GM12878 (cell line): Measurements from ENCODE around the gene B3GAT1. TPM values are rescaled to one million over a fixed set of nuclear protein-coding genes. Genes with fewer than 3 reads are reported as not detected.

ENCODE experiments used
- ATAC-seq: fragments of 200-7000 bp; cut with Tn5 transposase; 3 replicates; pipeline ENCODE4 v1.9.1; 2020; ENCODE audit warnings: mild to moderate bottlenecking, moderate library complexity
- BruUV-seq: library from RNA; stranded (reverse); fragments of 400-500 nt; replicated peaks from 2 replicates; lab custom pipeline; 2021; lab: Mats Ljungman, UMichigan
- CTCF ChIA-PET: fragments of 300-600 bp; sonication (Branson Sonifier 250); formaldehyde crosslinking; extraction: SDS; loops from one replicate; lab custom pipeline; 2021; ENCODE audit warnings: inconsistent platforms; lab: Yijun Ruan, JAX
- POLR2A ChIA-PET: fragments of 350-600 bp; formaldehyde crosslinking; extraction: SDS; loops from one replicate; lab custom pipeline; 2021; ENCODE audit warnings: inconsistent platforms; lab: Charles Lee
- RAD21 ChIA-PET: fragments of 300-600 bp; sonication (Branson Sonifier 250); formaldehyde crosslinking; loops from one replicate; lab custom pipeline; 2023; ENCODE audit warnings: antibody characterized with exemption; ENCODE audit not compliant: unreplicated experiment; lab: Charles Lee
- SMC1A ChIA-PET: fragments of 300-600 bp; sonication (Branson Sonifier 250); formaldehyde crosslinking; loops from one replicate; lab custom pipeline; 2023; ENCODE audit not compliant: unreplicated experiment, uncharacterized antibody; lab: Charles Lee
- DNase-seq: peaks from one replicate; pipeline ENCODE4 v3.0.0-alpha.2; 2011; ENCODE audit warnings: low read depth, low spot score
- FAIRE-seq: peaks from 3 replicates; lab custom pipeline; 2011; peaks lifted over from hg19 to GRCh38; lab: Jason Lieb, UNC
- H2AFZ ChIP-seq: 2 replicates; pipeline ENCODE4 v1.6.0; 2011; ENCODE audit warnings: low read depth, low read length, control low read depth; ENCODE audit not compliant: control insufficient read depth
- H3K27ac ChIP-seq: 2 replicates; pipeline ENCODE4 v1.5.1; 2011; ENCODE audit warnings: control low read depth; ENCODE audit not compliant: control insufficient read depth, insufficient read depth
- H3K27me3 ChIP-seq, 2 experiments: replicated peaks in 1 of 2; 2 replicates each; pipeline versions ENCODE4 v1.6.0 to v1.6.1; 2011; ENCODE audit warnings: low read length in 1 of 2; ENCODE audit not compliant: control insufficient read depth in 2 of 2, insufficient read depth in 2 of 2
- H3K36me3 ChIP-seq, 2 experiments: 2 replicates each; pipeline ENCODE4 v1.5.1; 2011; ENCODE audit warnings: low read length in 1 of 2; ENCODE audit not compliant: control insufficient read depth in 2 of 2, insufficient read depth in 2 of 2
- H3K4me1 ChIP-seq: 2 replicates; pipeline ENCODE4 v1.6.1; 2011; ENCODE audit warnings: mild to moderate bottlenecking, low read length, moderate library complexity, mixed read lengths; ENCODE audit not compliant: control insufficient read depth, insufficient read depth
- H3K4me2 ChIP-seq: 2 replicates; pipeline ENCODE4 v1.6.0; 2011; ENCODE audit warnings: control low read depth; ENCODE audit not compliant: control insufficient read depth, insufficient read depth
- H3K4me3 ChIP-seq: fragments of 200-600 bp; sonication (generic); 2 replicates; pipeline ENCODE4 v1.5.1; 2016
- H3K79me2 ChIP-seq: 2 replicates; pipeline ENCODE4 v1.6.0; 2011; ENCODE audit warnings: low read length; ENCODE audit not compliant: control insufficient read depth, insufficient read depth
- H3K9ac ChIP-seq: 2 replicates; pipeline ENCODE4 v1.8.0; 2011; ENCODE audit warnings: low read length, control low read depth, mixed read lengths; ENCODE audit not compliant: control insufficient read depth, insufficient read depth
- H3K9me3 ChIP-seq: replicated peaks from 3 replicates; pipeline ENCODE4 v1.5.1; 2011; ENCODE audit warnings: mild to moderate bottlenecking, low read length; ENCODE audit not compliant: control insufficient read depth, insufficient read depth
- H4K20me1 ChIP-seq: 2 replicates; pipeline ENCODE4 v1.6.0; 2011; ENCODE audit not compliant: control insufficient read depth, insufficient read depth
- ATF7 ChIP-seq: fragments of 450-650 bp; IDR thresholded peaks from 2 replicates; pipeline ENCODE4 v1.6.1; 2016; ENCODE audit warnings: low read depth, mild to moderate bottlenecking
- BHLHE40 ChIP-seq, 2 experiments: fragments of 450-650 bp in 1 of 2; IDR thresholded peaks; 2 replicates each; pipeline ENCODE4 v1.6.1; 2011 to 2017; ENCODE audit warnings: low read depth in 2 of 2, borderline replicate concordance in 1 of 2, improper control_type of control experiment in 1 of 2, low read length in 1 of 2, mild to moderate bottlenecking in 1 of 2
- ESRRA ChIP-seq: IDR thresholded peaks from 2 replicates; pipeline ENCODE4 v1.6.1; 2012; ENCODE audit warnings: mild to moderate bottlenecking, low read length, improper control_type of control experiment
- FOXK2 ChIP-seq: fragments of 450-650 bp; IDR thresholded peaks from 2 replicates; pipeline ENCODE4 v1.6.1; 2017; ENCODE audit warnings: mild to moderate bottlenecking, moderate library complexity
- HDAC2 ChIP-seq: fragments of 200-600 bp; sonication (generic); IDR thresholded peaks from 2 replicates; pipeline ENCODE4 v1.6.1; 2017
- JUNB ChIP-seq: IDR thresholded peaks from 2 replicates; pipeline ENCODE4 v1.6.1; 2016; ENCODE audit warnings: antibody characterized with exemption, mild to moderate bottlenecking
- POLR2AphosphoS2 ChIP-seq: IDR thresholded peaks from 2 replicates; pipeline ENCODE4 v1.6.1; 2011; ENCODE audit warnings: low read depth, mild to moderate bottlenecking, low read length, improper control_type of control experiment, moderate library complexity
- POU2F2 ChIP-seq: IDR thresholded peaks from 3 replicates; pipeline ENCODE4 v1.6.1; 2011; ENCODE audit warnings: low read depth, mild to moderate bottlenecking, low read length, borderline replicate concordance
- RB1 ChIP-seq: fragments of 450-650 bp; formaldehyde crosslinking; IDR thresholded peaks from 2 replicates; pipeline ENCODE4 v1.6.1; 2017; ENCODE audit warnings: mild to moderate bottlenecking, borderline replicate concordance
- SMC3 ChIP-seq: IDR thresholded peaks from 2 replicates; pipeline ENCODE4 v1.6.1; 2011; ENCODE audit warnings: low read length, improper control_type of control experiment, borderline replicate concordance
- SUPT20H ChIP-seq: IDR thresholded peaks from 2 replicates; pipeline ENCODE4 v1.6.1; 2011; ENCODE audit warnings: low read depth, mild to moderate bottlenecking, low read length, moderate library complexity, borderline replicate concordance; ENCODE audit not compliant: control insufficient read depth
- TCF3 ChIP-seq: IDR thresholded peaks from 2 replicates; pipeline ENCODE4 v1.6.1; 2012; ENCODE audit warnings: low read depth, mild to moderate bottlenecking, low read length, borderline replicate concordance; ENCODE audit not compliant: insufficient read depth
- WGBS: methylation state at CpG from one replicate; pipeline ENCODE4 v1.1.6; 2016; ENCODE audit warnings: low lambda C conversion rate; ENCODE audit not compliant: insufficient replicate concordance, insufficient coverage; ENCODE audit errors: missing lambda C conversion rate; 5-methylcytosine and 5-hydroxymethylcytosine counted together
- in situ Hi-C: fragments of 300-500 bp; cut with MboI; formaldehyde crosslinking; loops from 9 replicates; pipeline ENCODE4 v1.14.3; 2018; ENCODE audit warnings: mixed read lengths
- intact Hi-C: fragments of 100-400 bp; cut with micrococcal nuclease; formaldehyde crosslinking; loops from one replicate; pipeline ENCODE4 v1.14.2; 2022; ENCODE audit not compliant: unreplicated experiment
- polyA plus RNA-seq, 11 experiments: library from polyadenylated mRNA; depleted of rRNA in 4 of 11; unstranded in 6 of 11; stranded (reverse) in 5 of 11; fragments of >200 nt; fragmentation: Nextera tagmentation in 4 of 11; fragmentation: Illumina TruSeq in 1 of 11; extraction: Ambion mirVana in 4 of 11; extraction: Trizol in 1 of 11; gene quantifications; 1 replicate in 1 of 11; 2 replicates in 10 of 11; pipeline versions ENCODE4 v1.2.1 to v1.2.3, GENCODE V29; 2011 to 2016; ENCODE audit warnings: inconsistent platforms in 2 of 11, missing spikeins in 2 of 11, low read depth in 1 of 11
- total RNA-seq, 4 experiments: library from RNA; depleted of rRNA in 3 of 4; stranded (reverse); fragments of >200 nt in 3 of 4; fragmentation: Illumina TruSeq in 1 of 4; extraction: Trizol in 1 of 4; gene quantifications; 2 replicates each; pipeline versions ENCODE4 v1.2.1 to v1.2.3, GENCODE V29; 2013 to 2021
- TF ChIP-seq, protein P1 (sequence below): IDR thresholded peaks from 2 replicates; pipeline ENCODE4 v1.6.1; 2011; ENCODE audit warnings: borderline replicate concordance, low read depth, mild to moderate bottlenecking, moderate library complexity, low read length; ENCODE audit not compliant: insufficient read depth, poor library complexity, severe bottlenecking
- TF ChIP-seq, protein P2 (sequence below): fragments of 450-650 bp; IDR thresholded peaks from 2 replicates; pipeline ENCODE4 v1.6.1; 2017; ENCODE audit warnings: mild to moderate bottlenecking
- TF ChIP-seq, protein P3 (sequence below): fragments of 450-650 bp; formaldehyde crosslinking; IDR thresholded peaks from 2 replicates; pipeline ENCODE4 v1.4.0; 2020; ENCODE audit warnings: mild to moderate bottlenecking, moderate library complexity
- TF ChIP-seq, protein P4 (sequence below): fragments of 450-650 bp; IDR thresholded peaks from 2 replicates; pipeline ENCODE4 v1.6.1; 2017; ENCODE audit warnings: borderline replicate concordance
- TF ChIP-seq, protein P5 (sequence below): IDR thresholded peaks from 2 replicates; pipeline ENCODE4 v1.6.1; 2012; ENCODE audit warnings: low read depth, low read length, improper control_type of control experiment

Gene B3GAT1
- total and polyA plus RNA-seq, 10 of the 15 experiments (the other 5 are each of a cell fraction or from before 2014, with no cell fraction given) = 0.05 TPM; not detected in 9

DNA sequence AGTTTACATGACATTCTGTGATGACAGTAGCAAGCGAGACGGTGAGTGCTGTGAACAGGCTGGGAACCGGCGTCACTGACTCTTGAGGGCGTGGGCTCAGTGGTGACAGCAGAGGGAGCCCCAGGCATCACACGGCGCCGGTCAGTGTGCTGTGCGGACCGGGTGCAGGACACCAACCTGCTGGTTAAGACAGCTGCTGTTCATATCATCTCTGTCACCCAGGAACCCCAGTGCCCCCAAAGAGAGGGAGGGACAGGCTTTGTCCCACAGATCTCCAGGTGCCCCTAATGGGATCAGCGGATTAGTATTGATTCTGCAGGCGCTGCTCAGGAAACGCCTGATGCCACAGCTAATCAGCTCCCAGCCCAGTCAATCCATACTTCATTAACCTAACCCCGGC is 18.4 kb downstream of the B3GAT1 start:
- H3K27me3 ChIP-seq = no peaks in the 10 kb centered on the region; a peak in 1 of 4 replicates
- intact Hi-C loops = no loop called here
- in situ Hi-C loops = no loop called here
- no peaks in the 10 kb centered on the region for H3K9me3 ChIP-seq
- RAD21 ChIA-PET = no interaction called here
- 27% methylated on average over 14 of the region's 14 CpGs for WGBS
- SMC1A ChIA-PET = no interaction called here
- BruUV-seq = no TSS peak
- H3K79me2 ChIP-seq = no peaks in the 10 kb centered on the region
- FAIRE-seq = no peak
- no peak for DNase-seq
- no peak overlapping the region for H2AFZ ChIP-seq
- no peak overlapping the region for H3K9ac ChIP-seq
- POLR2A ChIA-PET = no interaction called here
- H3K4me3 ChIP-seq = no peak overlapping the region
- H3K27ac ChIP-seq = no peak overlapping the region
- H3K4me1 ChIP-seq = no peaks in the 10 kb centered on the region
- H3K36me3 ChIP-seq = no peaks in the 10 kb centered on the region
- ATAC-seq = peak; percentile 62
- H4K20me1 ChIP-seq = no peaks in the 10 kb centered on the region
- CTCF ChIA-PET = no interaction called here
- H3K4me2 ChIP-seq = no peak overlapping the region
- no peak for TF ChIP-seq ATF7
- no peak for TF ChIP-seq RB1
- TF ChIP-seq SMC3 = no peak
- TF ChIP-seq POLR2AphosphoS2 = no peak
- TF ChIP-seq TCF3 = no peak
- TF ChIP-seq, protein P1, sequence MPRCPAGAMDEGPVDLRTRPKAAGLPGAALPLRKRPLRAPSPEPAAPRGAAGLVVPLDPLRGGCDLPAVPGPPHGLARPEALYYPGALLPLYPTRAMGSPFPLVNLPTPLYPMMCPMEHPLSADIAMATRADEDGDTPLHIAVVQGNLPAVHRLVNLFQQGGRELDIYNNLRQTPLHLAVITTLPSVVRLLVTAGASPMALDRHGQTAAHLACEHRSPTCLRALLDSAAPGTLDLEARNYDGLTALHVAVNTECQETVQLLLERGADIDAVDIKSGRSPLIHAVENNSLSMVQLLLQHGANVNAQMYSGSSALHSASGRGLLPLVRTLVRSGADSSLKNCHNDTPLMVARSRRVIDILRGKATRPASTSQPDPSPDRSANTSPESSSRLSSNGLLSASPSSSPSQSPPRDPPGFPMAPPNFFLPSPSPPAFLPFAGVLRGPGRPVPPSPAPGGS = no peak
- TF ChIP-seq, protein P2, sequence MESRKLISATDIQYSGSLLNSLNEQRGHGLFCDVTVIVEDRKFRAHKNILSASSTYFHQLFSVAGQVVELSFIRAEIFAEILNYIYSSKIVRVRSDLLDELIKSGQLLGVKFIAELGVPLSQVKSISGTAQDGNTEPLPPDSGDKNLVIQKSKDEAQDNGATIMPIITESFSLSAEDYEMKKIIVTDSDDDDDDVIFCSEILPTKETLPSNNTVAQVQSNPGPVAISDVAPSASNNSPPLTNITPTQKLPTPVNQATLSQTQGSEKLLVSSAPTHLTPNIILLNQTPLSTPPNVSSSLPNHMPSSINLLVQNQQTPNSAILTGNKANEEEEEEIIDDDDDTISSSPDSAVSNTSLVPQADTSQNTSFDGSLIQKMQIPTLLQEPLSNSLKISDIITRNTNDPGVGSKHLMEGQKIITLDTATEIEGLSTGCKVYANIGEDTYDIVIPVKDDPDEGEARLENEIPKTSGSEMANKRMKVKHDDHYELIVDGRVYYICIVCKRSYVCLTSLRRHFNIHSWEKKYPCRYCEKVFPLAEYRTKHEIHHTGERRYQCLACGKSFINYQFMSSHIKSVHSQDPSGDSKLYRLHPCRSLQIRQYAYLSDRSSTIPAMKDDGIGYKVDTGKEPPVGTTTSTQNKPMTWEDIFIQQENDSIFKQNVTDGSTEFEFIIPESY = no peak
- TF ChIP-seq, protein P3, sequence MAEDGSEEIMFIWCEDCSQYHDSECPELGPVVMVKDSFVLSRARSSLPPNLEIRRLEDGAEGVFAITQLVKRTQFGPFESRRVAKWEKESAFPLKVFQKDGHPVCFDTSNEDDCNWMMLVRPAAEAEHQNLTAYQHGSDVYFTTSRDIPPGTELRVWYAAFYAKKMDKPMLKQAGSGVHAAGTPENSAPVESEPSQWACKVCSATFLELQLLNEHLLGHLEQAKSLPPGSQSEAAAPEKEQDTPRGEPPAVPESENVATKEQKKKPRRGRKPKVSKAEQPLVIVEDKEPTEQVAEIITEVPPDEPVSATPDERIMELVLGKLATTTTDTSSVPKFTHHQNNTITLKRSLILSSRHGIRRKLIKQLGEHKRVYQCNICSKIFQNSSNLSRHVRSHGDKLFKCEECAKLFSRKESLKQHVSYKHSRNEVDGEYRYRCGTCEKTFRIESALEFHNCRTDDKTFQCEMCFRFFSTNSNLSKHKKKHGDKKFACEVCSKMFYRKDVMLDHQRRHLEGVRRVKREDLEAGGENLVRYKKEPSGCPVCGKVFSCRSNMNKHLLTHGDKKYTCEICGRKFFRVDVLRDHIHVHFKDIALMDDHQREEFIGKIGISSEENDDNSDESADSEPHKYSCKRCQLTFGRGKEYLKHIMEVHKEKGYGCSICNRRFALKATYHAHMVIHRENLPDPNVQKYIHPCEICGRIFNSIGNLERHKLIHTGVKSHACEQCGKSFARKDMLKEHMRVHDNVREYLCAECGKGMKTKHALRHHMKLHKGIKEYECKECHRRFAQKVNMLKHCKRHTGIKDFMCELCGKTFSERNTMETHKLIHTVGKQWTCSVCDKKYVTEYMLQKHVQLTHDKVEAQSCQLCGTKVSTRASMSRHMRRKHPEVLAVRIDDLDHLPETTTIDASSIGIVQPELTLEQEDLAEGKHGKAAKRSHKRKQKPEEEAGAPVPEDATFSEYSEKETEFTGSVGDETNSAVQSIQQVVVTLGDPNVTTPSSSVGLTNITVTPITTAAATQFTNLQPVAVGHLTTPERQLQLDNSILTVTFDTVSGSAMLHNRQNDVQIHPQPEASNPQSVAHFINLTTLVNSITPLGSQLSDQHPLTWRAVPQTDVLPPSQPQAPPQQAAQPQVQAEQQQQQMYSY (CRISPR knock-in tag) = no peak
- TF ChIP-seq SUPT20H = no peak
- TF ChIP-seq FOXK2 = no peak
- no peak for TF ChIP-seq JUNB
- TF ChIP-seq, protein P4, sequence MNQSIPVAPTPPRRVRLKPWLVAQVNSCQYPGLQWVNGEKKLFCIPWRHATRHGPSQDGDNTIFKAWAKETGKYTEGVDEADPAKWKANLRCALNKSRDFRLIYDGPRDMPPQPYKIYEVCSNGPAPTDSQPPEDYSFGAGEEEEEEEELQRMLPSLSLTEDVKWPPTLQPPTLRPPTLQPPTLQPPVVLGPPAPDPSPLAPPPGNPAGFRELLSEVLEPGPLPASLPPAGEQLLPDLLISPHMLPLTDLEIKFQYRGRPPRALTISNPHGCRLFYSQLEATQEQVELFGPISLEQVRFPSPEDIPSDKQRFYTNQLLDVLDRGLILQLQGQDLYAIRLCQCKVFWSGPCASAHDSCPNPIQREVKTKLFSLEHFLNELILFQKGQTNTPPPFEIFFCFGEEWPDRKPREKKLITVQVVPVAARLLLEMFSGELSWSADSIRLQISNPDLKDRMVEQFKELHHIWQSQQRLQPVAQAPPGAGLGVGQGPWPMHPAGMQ = no peak
- TF ChIP-seq POU2F2 = no peak
- TF ChIP-seq BHLHE40 (IDR thresholded peaks at IDR 0.05; ENCODE audit: borderline replicate concordance in 1 of 2, low read depth in 2 of 2, low read length in 1 of 2) = no peak
- no peak for TF ChIP-seq HDAC2
- TF ChIP-seq, protein P5, sequence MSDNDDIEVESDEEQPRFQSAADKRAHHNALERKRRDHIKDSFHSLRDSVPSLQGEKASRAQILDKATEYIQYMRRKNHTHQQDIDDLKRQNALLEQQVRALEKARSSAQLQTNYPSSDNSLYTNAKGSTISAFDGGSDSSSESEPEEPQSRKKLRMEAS = no peak
- TF ChIP-seq ESRRA = no peak
